Neural cell (in vitro differentiated cells): ENCODE measurements around the gene SIRT3. TPM values are rescaled to one million over a fixed set of nuclear protein-coding genes. Genes with fewer than 3 reads are reported as not detected.

Experiments used
- H2AFZ ChIP-seq: fragments of 200-600, 300-800 bp; sonication (generic), shearing (Covaris generic); 2 replicates; pipeline ENCODE4 v1.6.0; 2014; ENCODE audit warnings: low read depth, mild to moderate bottlenecking, antibody characterized with exemption, low read length, moderate library complexity
- H3F3A ChIP-seq: fragments of 200-600 bp; shearing (Covaris generic); 2 replicates; pipeline ENCODE4 v1.6.1; 2016; ENCODE audit warnings: mild to moderate bottlenecking, moderate library complexity, mixed read lengths, antibody characterized with exemption, low read length; ENCODE audit not compliant: insufficient read depth, poor library complexity, severe bottlenecking
- H3K27ac ChIP-seq: fragments of 200-600, 300-800 bp; sonication (generic), shearing (Covaris generic); 2 replicates; pipeline ENCODE4 v1.5.1; 2014; ENCODE audit warnings: mild to moderate bottlenecking, low read length, moderate library complexity
- H3K27me3 ChIP-seq: fragments of 300-800, 200-600 bp; sonication (generic), shearing (Covaris generic); 2 replicates; pipeline ENCODE4 v1.6.0; 2014; ENCODE audit warnings: mild to moderate bottlenecking, low read depth, low read length, moderate library complexity; ENCODE audit not compliant: insufficient read depth
- H3K36me3 ChIP-seq: fragments of 300-800, 200-600 bp; sonication (generic), shearing (Covaris generic); 2 replicates; pipeline ENCODE4 v1.5.1; 2014; ENCODE audit warnings: mild to moderate bottlenecking, antibody characterized with exemption, low read length, moderate library complexity; ENCODE audit not compliant: insufficient read depth
- H3K4me2 ChIP-seq: fragments of 300-800, 200-600 bp; sonication (generic), shearing (Covaris generic); 2 replicates; pipeline ENCODE4 v1.6.0; 2014; ENCODE audit warnings: mild to moderate bottlenecking, low read length
- H3K4me3 ChIP-seq: fragments of 300-800, 200-600 bp; sonication (generic), shearing (Covaris generic); 2 replicates; pipeline ENCODE4 v1.5.1; 2014; ENCODE audit warnings: mild to moderate bottlenecking, low read length, moderate library complexity
- H3K79me2 ChIP-seq: fragments of 200-600 bp; shearing (Covaris generic); replicated peaks from 2 replicates; pipeline ENCODE4 v1.6.0; 2014; ENCODE audit warnings: mild to moderate bottlenecking, low read length, moderate library complexity; ENCODE audit not compliant: insufficient read depth
- H3K9ac ChIP-seq: fragments of 300-800, 200-600 bp; sonication (generic), shearing (Covaris generic); 2 replicates; pipeline ENCODE4 v1.6.1; 2016; ENCODE audit warnings: mild to moderate bottlenecking, low read length, mixed read lengths
- H3K9me2 ChIP-seq: fragments of 200-600 bp; shearing (Covaris generic); 2 replicates; pipeline ENCODE4 v1.6.1; 2016; ENCODE audit warnings: mild to moderate bottlenecking, low read length, mixed read lengths; ENCODE audit not compliant: insufficient read depth
- H3K9me3 ChIP-seq: fragments of 200-600, 300-800 bp; sonication (generic), shearing (Covaris generic); 2 replicates; pipeline ENCODE4 v1.6.1; 2016; ENCODE audit warnings: mild to moderate bottlenecking, mixed run types, low read length, moderate library complexity, mixed read lengths
- H4K20me1 ChIP-seq: fragments of 200-600 bp; shearing (Covaris generic); 2 replicates; pipeline ENCODE4 v1.6.1; 2016; ENCODE audit warnings: mild to moderate bottlenecking, mixed run types; ENCODE audit not compliant: insufficient read depth
- CTCF ChIP-seq: fragments of 450-650 bp; IDR thresholded peaks from 2 replicates; pipeline ENCODE4 v1.5.1; 2014; ENCODE audit warnings: antibody characterized with exemption, mild to moderate bottlenecking, moderate library complexity; ENCODE audit not compliant: poor library complexity, severe bottlenecking
- EP300 ChIP-seq: fragments of 450-650 bp; conservative IDR thresholded peaks from 2 replicates; pipeline ENCODE4 v1.6.1; 2014; ENCODE audit warnings: antibody characterized with exemption, mild to moderate bottlenecking, moderate library complexity; ENCODE audit not compliant: poor library complexity, severe bottlenecking
- EZH2 ChIP-seq: fragments of 200-600, 300-800 bp; shearing (Covaris generic), sonication (generic); IDR thresholded peaks from 2 replicates; pipeline ENCODE4 v1.6.1; 2014; ENCODE audit warnings: antibody characterized with exemption, low read length, borderline replicate concordance, mild to moderate bottlenecking; ENCODE audit not compliant: insufficient read depth, poor library complexity, severe bottlenecking
- MXI1 ChIP-seq: fragments of 450-650 bp; conservative IDR thresholded peaks from 2 replicates; pipeline ENCODE4 v1.6.1; 2014; ENCODE audit warnings: antibody characterized with exemption, mild to moderate bottlenecking; ENCODE audit not compliant: poor library complexity, severe bottlenecking
- POLR2AphosphoS5 ChIP-seq: IDR thresholded peaks from 2 replicates; pipeline ENCODE4 v1.6.1; 2012
- RAD21 ChIP-seq: fragments of 450-650 bp; conservative IDR thresholded peaks from 2 replicates; pipeline ENCODE4 v1.6.1; 2014; ENCODE audit warnings: antibody characterized with exemption, mild to moderate bottlenecking, moderate library complexity
- REST ChIP-seq: IDR thresholded peaks from 2 replicates; pipeline ENCODE4 v1.6.1; 2012; ENCODE audit warnings: borderline replicate concordance
- SMC3 ChIP-seq: fragments of 450-650 bp; conservative IDR thresholded peaks from 2 replicates; pipeline ENCODE4 v1.6.1; 2014; ENCODE audit warnings: antibody characterized with exemption, mild to moderate bottlenecking, moderate library complexity; ENCODE audit not compliant: poor library complexity
- TAF1 ChIP-seq: IDR thresholded peaks from 2 replicates; pipeline ENCODE4 v1.6.1; 2012; ENCODE audit warnings: low read depth
- polyA plus RNA-seq: library from polyadenylated mRNA; depleted of rRNA; stranded (reverse); fragments of >200 nt; gene quantifications from 2 replicates; pipeline ENCODE4 v1.2.3, GENCODE V29; 2014

Gene SIRT3
- polyA plus RNA-seq, 1 donor from 2014 or later: 32.9 TPM

- Histone ChIP-seq H3K27ac (no peak overlapping the region), H3K27me3 (no peaks in the 10 kb centered on the region), H3K36me3 (no peaks in the 10 kb centered on the region), H3K4me2 (no peak overlapping the region), H2AFZ (no peak overlapping the region), H3F3A (no peaks in the 10 kb centered on the region), H3K4me3 (no peak overlapping the region), H3K9ac (no peak overlapping the region), H3K9me2 (no peaks in the 10 kb centered on the region), H3K9me3 (no peaks in the 10 kb centered on the region), H3K79me2 (peaks cover 17% of the 10 kb centered on the region), H4K20me1 (peaks cover 3% of the 10 kb centered on the region)
- no peak for TF ChIP-seq POLR2AphosphoS5
- no peak for TF ChIP-seq EZH2
- no peak for TF ChIP-seq SMC3
- TF ChIP-seq CTCF: no peak
- TF ChIP-seq RAD21: no peak
- no peak for TF ChIP-seq TAF1
- no peak for TF ChIP-seq REST
- TF ChIP-seq EP300: no peak
- no peak for TF ChIP-seq MXI1
Measured at GRCh38 chr11:212150-213100, 23.7 kb downstream of the SIRT3 start.

- H3K27me3 ChIP-seq: no peaks in the 10 kb centered on the region
- no peaks in the 10 kb centered on the region for H3F3A ChIP-seq
- H3K79me2 ChIP-seq: peaks cover 18% of the 10 kb centered on the region
- no peak overlapping the region for H3K9ac ChIP-seq
- no peaks in the 10 kb centered on the region for H3K9me2 ChIP-seq
- H3K4me2 ChIP-seq: no peak overlapping the region
- H2AFZ ChIP-seq: no peak overlapping the region
- no peak overlapping the region for H3K4me3 ChIP-seq
- no peak overlapping the region for H3K27ac ChIP-seq
- H3K36me3 ChIP-seq: no peaks in the 10 kb centered on the region
- TF ChIP-seq CTCF (no peak), POLR2AphosphoS5 (no peak), RAD21 (no peak), EP300 (no peak), SMC3 (no peak), EZH2 (no peak), MXI1 (no peak)
- H4K20me1 ChIP-seq: peaks cover 3% of the 10 kb centered on the region
- no peaks in the 10 kb centered on the region for H3K9me3 ChIP-seq
Measured at GRCh38 chr11:211741-212140, 24.4 kb downstream of the SIRT3 start.
